Ovary (tissue), 9 donors: ENCODE results near the gene TCERG1L. TPM values are rescaled to one million over a fixed set of nuclear protein-coding genes. Genes with fewer than 3 reads are reported as not detected.
A peak's percentile ranks its signal among the peaks of the same experiment; 100 is the strongest.
"Not testable (repeated sequence)": the region's sequence is repeated elsewhere in the genome, so short reads cannot be mapped to it uniquely, and the experiment has no call there.

Experiments
- DNase-seq, 5 donors: peaks; one replicate each; pipeline ENCODE4 v3.0.0-alpha.2; 2019 to 2020
- H3K27ac ChIP-seq, 2 donors: fragments of 200-600 bp; one replicate each; pipeline versions ENCODE4 v1.5.1 to v1.8.0; 2019 to 2022
- H3K27me3 ChIP-seq: fragments of 200-600 bp; one replicate; pipeline ENCODE4 v1.8.0; 2022
- H3K36me3 ChIP-seq: fragments of 200-600 bp; sonication (generic); one replicate; pipeline ENCODE4 v1.5.1; 2019
- H3K4me1 ChIP-seq: one replicate; pipeline ENCODE4 v1.8.1; 2013; ENCODE audit warnings: mild to moderate bottlenecking, moderate library complexity; ENCODE audit not compliant: insufficient read depth
- H3K4me3 ChIP-seq: fragments of 200-600 bp; sonication (generic); one replicate; pipeline ENCODE4 v1.5.1; 2017
- H3K9me3 ChIP-seq, 2 donors: fragments of 200-600 bp in 1 of 2; sonication (generic) in 1 of 2; one replicate each; pipeline versions ENCODE4 v1.5.1 to v1.8.1; 2013 to 2019; ENCODE audit warnings: mild to moderate bottlenecking in 1 of 2, moderate library complexity in 1 of 2
- EP300 ChIP-seq: sonication (generic); formaldehyde crosslinking; IDR thresholded peaks from one replicate; pipeline ENCODE4 v1.6.1; 2017; ENCODE audit warnings: antibody characterized with exemption
- POLR2A ChIP-seq: fragments of 450-650 bp; IDR thresholded peaks from one replicate; pipeline ENCODE4 v1.6.1; 2017; ENCODE audit warnings: antibody characterized with exemption, mild to moderate bottlenecking, moderate library complexity
- WGBS, 3 donors: extraction: QIAGEN DNeasy Blood & Tissue Kit in 1 of 3; methylation state at CpG; one replicate each; pipeline versions ENCODE4 v1.1.5 to v1.1.7; 2013 to 2017; 5-methylcytosine and 5-hydroxymethylcytosine counted together
- intact Hi-C, 4 donors: fragments of 100-400 bp; cut with DNase I; formaldehyde crosslinking; loops; one replicate each; pipeline versions ENCODE4 v1.11.0 to v1.15.1; 2022 to 2023
- polyA plus RNA-seq, 2 donors: library from polyadenylated mRNA; stranded (reverse); fragments of 200-250 nt in 1 of 2; fragments of 350-450 nt in 1 of 2; fragmentation: Illumina TruSeq in 1 of 2; extraction: RNeasy Lipid Tissue Mini Kit (QIAGEN cat#74804) in 1 of 2; gene quantifications; one replicate each; pipeline ENCODE4 v1.2.3, GENCODE V29; 2013 to 2014
- total RNA-seq, 7 donors: library from RNA; depleted of rRNA in 2 of 7; stranded (reverse); fragments of >200 nt in 2 of 7; fragmentation: NEBNext Ultra II Directional in 3 of 7; extraction: Animal tissue kit (Norgen Biotek cat#: 25700) in 3 of 7; gene quantifications; one replicate each; pipeline versions ENCODE4 v1.1.0 to v1.2.4, GENCODE V29; 2016 to 2023
- TF ChIP-seq, protein P1 (sequence below), 3 donors: fragments of 450-650 bp in 2 of 3; fragments of 200-600 bp in 1 of 3; IDR thresholded peaks; one replicate each; pipeline versions ENCODE4 v1.5.1 to v1.8.0; 2016 to 2022; ENCODE audit warnings: antibody characterized with exemption in 3 of 3, mild to moderate bottlenecking in 1 of 3
- donor health status: DM: no; HTN: no; CAD: no; lungs with moderate emphysema.
- donor health status: DM: no; HTN: no; CAD: no.
- donor health status: Bipolar disorder and iron deficiency.
- donor health status: DM: yes; HTN: yes; CAD: no.
- donor health status: DM: no; HTN: no; CAD: no.
- donor health status: DM: yes; HTN: yes; CAD: no.

The TCERG1L gene
- total and polyA plus RNA-seq, 9 donors: 1.1 to 8.0 (median 1.8) TPM

DNA sequence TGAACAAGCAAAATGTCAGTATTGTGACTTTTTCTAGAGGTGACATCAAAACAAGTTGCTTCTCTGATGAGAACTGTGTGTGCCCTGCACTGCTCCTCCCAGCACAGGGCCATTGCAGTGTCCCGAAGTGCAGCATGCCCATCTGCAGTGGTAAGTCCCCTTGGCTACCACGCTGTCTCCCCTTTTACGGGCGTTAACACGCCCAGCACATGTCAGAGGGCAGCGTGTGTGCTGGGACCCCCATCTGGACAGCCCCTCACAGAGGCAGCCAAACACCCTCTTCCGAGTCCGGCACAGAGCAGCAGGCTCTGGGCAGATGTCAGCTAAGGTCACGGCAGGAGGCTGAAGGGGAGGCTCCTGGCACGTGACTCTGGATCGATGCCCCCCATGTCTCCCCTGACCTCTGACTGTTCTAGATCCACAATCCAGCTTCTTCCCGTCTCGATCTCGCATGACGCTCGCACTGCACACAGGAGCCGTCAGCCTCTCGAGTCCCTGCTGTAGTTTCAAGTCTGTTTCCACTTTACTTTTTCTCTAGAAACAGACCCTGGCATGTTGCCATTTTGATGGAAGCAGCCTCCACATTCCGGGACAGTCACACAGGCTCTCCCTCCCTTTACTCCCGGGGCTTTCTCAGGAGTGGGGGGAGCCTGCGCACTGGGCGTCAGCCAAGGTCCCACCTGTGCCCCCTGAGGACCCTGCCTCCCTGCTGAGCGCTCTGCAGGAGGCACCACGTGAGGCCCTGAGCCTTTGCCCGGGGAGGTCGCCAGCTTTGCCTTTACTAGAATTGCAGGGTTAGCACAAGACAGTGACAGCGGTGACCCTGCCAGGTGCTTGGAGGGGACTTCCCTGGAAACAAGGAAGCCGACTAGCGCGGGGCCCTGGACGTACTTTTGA is 133.8 kb downstream of the TCERG1L start:
- TF ChIP-seq EP300: no peak
- no peak for TF ChIP-seq POLR2A
- TF ChIP-seq, protein P1, sequence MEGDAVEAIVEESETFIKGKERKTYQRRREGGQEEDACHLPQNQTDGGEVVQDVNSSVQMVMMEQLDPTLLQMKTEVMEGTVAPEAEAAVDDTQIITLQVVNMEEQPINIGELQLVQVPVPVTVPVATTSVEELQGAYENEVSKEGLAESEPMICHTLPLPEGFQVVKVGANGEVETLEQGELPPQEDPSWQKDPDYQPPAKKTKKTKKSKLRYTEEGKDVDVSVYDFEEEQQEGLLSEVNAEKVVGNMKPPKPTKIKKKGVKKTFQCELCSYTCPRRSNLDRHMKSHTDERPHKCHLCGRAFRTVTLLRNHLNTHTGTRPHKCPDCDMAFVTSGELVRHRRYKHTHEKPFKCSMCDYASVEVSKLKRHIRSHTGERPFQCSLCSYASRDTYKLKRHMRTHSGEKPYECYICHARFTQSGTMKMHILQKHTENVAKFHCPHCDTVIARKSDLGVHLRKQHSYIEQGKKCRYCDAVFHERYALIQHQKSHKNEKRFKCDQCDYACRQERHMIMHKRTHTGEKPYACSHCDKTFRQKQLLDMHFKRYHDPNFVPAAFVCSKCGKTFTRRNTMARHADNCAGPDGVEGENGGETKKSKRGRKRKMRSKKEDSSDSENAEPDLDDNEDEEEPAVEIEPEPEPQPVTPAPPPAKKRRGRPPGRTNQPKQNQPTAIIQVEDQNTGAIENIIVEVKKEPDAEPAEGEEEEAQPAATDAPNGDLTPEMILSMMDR (IDR thresholded peaks at IDR 0.05): no peak
- intact Hi-C loops: no loop called here
- DNase-seq: peak in 4 of 5 donors; percentile 21 to 43 (median 36)
- Histone ChIP-seq H3K4me1 (peaks cover 3% of the 10 kb centered on the region), H3K27ac (no peak overlapping the region), H3K4me3 (no peak overlapping the region), H3K36me3 (no peaks in the 10 kb centered on the region), H3K27me3 (no peaks in the 10 kb centered on the region), H3K9me3 (no peaks in the 10 kb centered on the region)
- 25 to 27% (median 26%) methylated on average over 31 of the region's 31 CpGs for WGBS, 3 donors

DNA sequence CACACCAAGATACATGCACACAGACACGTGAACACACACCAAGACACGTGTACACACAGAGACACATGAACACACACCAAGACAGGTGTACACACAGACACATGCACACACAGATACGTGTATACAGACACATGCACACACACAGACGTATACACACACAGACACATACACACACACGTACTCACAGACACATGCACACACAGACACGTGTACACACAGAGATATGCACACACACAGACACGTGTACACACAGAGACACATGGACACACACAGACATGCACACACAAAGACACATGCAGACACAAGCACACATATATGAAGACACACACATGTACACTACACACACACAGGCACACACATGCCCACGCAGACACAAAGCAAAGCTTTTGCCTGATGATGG is 134.6 kb downstream of the TCERG1L start:
- 72 to 86% (median 73%) methylated on average over 8 of the region's 8 CpGs for WGBS, 3 donors
- Histone ChIP-seq H3K27ac (no peak overlapping the region), H3K36me3 (no peaks in the 10 kb centered on the region), H3K27me3 (no peaks in the 10 kb centered on the region), H3K4me3 (no peak overlapping the region), H3K4me1 (peaks cover 3% of the 10 kb centered on the region), H3K9me3 (no peaks in the 10 kb centered on the region)
- intact Hi-C loops: no loop called here
- no peak for DNase-seq
- TF ChIP-seq EP300 (no peak), POLR2A (no peak)
- TF ChIP-seq, protein P1 (IDR thresholded peaks at IDR 0.05): no peak

DNA sequence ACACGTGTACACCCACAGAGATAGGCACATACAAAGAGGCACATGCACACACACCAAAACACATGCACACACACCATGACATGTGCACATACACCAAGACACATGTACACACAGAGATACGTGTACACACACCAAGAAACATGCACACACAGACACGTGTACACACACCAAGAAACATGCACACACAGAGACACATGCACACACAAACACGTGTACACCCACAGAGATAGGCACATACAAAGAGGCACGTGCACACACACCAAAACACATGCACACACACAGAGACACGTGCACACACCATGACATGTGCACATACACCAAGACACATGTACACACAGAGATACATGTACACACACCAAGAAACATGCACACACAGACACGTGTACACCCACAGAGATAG is 135.2 kb downstream of the TCERG1L start:
- DNase-seq: not testable (repeated sequence)

DNA sequence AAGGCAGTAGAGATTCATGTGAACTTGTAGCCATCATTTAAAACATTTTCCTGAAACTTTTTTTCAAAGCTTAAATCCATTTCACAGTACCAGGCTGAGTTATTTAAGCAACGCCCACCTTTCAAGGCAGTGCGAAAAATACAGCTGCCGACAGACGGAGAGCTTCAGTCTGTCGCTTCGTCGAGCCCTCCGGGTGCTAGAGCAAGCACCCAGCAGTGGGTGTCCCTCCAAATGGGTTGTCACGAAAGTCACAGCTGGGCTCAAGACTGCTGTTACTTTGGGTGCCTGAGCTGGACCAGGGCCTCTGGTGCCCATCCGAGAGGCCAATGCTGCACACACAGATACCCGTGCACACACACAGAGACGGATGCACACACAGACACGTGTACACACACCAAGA is 135.6 kb downstream of the TCERG1L start:
- H3K27ac ChIP-seq: no peak overlapping the region
- TF ChIP-seq POLR2A (no peak), EP300 (no peak)
- TF ChIP-seq, protein P1 (IDR thresholded peaks at IDR 0.05): no peak
- no peaks in the 10 kb centered on the region for H3K9me3 ChIP-seq
- no peaks in the 10 kb centered on the region for H3K36me3 ChIP-seq
- intact Hi-C loops: no loop called here
- WGBS, 3 donors: 85 to 90% (median 89%) methylated on average over 13 of the region's 13 CpGs
- H3K4me3 ChIP-seq: no peak overlapping the region
- H3K27me3 ChIP-seq: no peaks in the 10 kb centered on the region
- H3K4me1 ChIP-seq: peaks cover 3% of the 10 kb centered on the region
- DNase-seq: no peak

More for the DNA sequence above, 135.2 kb downstream of the TCERG1L start:
- H3K9me3 ChIP-seq, H3K4me1 ChIP-seq, H3K36me3 ChIP-seq, H3K4me3 ChIP-seq, H3K27ac ChIP-seq, H3K27me3 ChIP-seq, intact Hi-C loops: not testable (repeated sequence)
- WGBS, 3 donors: 76 to 80% (median 80%) methylated on average over 7 of the region's 7 CpGs
